ENCODE data around the gene CCDC33.

Gene CCDC33

DNA sequence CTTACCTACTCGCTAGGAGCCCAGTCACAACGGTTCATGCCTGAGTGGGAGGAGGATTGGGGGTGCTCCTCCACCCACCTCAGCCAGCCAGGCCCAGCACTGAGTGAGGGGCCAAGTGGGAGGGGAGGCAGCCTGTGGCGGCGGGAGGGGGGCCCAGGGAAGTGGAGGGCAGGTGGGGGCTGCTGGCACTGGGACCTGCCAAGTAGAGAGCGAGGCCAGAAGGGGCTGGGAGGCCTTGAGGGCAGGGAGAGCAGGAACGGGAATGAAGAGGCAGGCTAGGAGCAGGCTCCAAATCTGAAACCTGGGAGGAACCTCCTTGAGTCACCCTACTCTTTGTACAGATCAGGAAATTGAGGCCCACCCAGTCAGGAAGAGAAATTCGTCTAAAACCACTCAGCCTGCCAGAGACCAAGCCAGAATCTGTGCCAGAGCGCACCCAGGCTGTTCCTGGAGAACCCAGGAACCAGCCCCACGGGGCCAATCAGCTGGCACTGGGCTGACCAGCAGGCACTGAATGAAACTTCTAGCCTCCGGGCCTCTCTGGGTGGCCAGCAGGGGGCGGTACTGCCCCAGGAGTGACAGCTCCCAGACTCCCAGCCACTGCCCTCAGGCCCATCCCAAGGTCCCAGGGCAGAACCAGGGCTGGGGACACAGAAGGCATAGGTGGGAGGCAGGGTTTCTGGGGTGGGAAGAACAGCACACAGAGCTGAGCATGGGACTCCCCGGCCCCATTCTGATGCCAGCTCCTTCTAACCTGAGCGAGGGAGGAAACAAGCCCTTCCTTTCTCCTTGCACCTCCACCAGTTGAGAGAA is 146.1 kb downstream of the CCDC33 start:
- peaks cover 0 to 5% (median 2%) of the 10 kb centered on the region in 5 donors for H3K27me3 ChIP-seq (ENCODE audit: control insufficient read depth in 5 of 5, insufficient read depth in 4 of 5, low read length in 5 of 5)
- H3K36me3 ChIP-seq (ENCODE audit: control insufficient read depth in 5 of 5, insufficient read depth in 5 of 5, low read length in 5 of 5): no peaks in the 10 kb centered on the region
- no peaks in the 10 kb centered on the region for H3K9me3 ChIP-seq (ENCODE audit: control insufficient read depth in 5 of 5, low read length in 5 of 5)
- H3K9ac ChIP-seq (ENCODE audit: low read length in 5 of 5): no peak overlapping the region
- H3K4me3 ChIP-seq (ENCODE audit: low read depth in 1 of 5, low read length in 5 of 5): no peak overlapping the region
- peaks cover 0 to 30% (median 18%) of the 10 kb centered on the region in 5 donors for H3K4me1 ChIP-seq (ENCODE audit: control insufficient read depth in 5 of 5, insufficient read depth in 5 of 5, low read length in 5 of 5)
- no peak overlapping the region for H3K27ac ChIP-seq (ENCODE audit: low read depth, low read length)

DNA sequence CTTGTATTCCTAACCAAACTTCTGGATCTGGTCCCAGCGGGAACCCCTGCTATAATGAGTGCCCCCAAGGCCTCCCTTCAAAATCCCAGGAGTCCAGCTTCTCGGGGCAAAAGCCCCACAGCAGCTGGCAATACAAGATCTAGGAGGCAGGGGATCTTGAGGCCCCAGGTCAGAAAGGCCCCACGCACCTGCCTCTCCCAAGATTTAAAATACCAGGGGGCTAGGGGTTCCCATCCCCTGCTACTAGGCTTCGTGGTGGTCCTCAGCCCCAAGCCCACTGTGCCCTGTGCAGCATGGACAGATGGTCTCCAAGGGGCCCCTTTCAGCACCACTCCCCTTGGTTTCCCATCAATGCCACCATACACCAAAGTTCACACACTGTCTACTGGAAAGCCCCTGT is 147.2 kb downstream of the CCDC33 start:
- H3K4me3 ChIP-seq (ENCODE audit: low read depth in 1 of 5, low read length in 5 of 5): no peak overlapping the region
- no peak overlapping the region for H3K27ac ChIP-seq (ENCODE audit: low read depth, low read length)
- H3K27me3 ChIP-seq (ENCODE audit: control insufficient read depth in 5 of 5, insufficient read depth in 4 of 5, low read length in 5 of 5): peaks cover 0 to 6% (median 5%) of the 10 kb centered on the region in 5 donors
- no peaks in the 10 kb centered on the region for H3K36me3 ChIP-seq (ENCODE audit: control insufficient read depth in 5 of 5, insufficient read depth in 5 of 5, low read length in 5 of 5)
- no peak overlapping the region for H3K9ac ChIP-seq (ENCODE audit: low read length in 5 of 5)
- H3K9me3 ChIP-seq (ENCODE audit: control insufficient read depth in 5 of 5, low read length in 5 of 5): no peaks in the 10 kb centered on the region
- H3K4me1 ChIP-seq (ENCODE audit: control insufficient read depth in 5 of 5, insufficient read depth in 5 of 5, low read length in 5 of 5): peaks cover 0 to 30% (median 18%) of the 10 kb centered on the region in 5 donors

DNA sequence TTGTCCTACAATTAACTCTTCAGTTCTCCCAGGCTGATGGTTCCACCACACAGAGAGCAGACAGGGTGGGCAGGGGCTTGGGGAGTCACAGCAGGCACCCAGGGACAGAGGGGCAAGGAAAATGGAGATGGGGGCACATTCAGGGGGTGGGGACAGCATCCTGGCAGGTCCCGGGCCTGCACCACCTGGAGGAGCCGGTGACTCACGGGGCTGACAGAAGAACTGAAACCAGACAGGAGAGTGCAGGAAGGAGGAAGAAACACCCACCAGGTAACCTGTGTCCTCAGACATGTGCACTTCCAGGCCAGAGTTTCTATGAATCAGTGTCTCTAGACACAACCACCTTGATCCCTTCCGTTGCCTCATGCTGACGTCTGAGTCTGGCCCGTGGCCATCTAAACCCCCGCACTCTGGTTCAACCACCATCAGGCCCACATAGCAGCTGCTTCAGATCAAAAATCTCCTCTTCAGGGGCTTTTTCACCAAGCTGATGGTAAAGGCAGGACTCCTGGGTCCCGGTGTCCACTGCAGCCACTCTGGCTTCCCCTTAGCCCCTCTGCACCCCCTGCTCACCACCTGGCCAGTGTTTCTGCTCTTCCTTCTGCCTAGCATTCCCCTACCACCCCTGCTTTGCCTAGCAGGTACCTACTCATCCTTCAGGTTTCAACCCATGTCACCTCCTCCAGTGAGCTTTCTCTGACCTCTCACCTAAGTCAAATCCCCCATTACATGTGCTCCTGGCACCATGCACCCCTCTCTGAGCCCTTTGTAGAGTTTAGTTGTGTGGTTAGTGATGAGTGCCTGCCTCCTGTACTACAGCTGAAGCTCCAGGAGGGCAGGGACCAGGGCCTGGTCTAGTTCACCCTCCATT is 147.8 kb downstream of the CCDC33 start:
- Histone ChIP-seq H3K27me3 (ENCODE audit: control insufficient read depth in 5 of 5, insufficient read depth in 4 of 5, low read length in 5 of 5) (peaks cover 4 to 6% (median 5%) of the 10 kb centered on the region in 5 donors), H3K27ac (ENCODE audit: low read depth, low read length) (no peak overlapping the region), H3K4me1 (ENCODE audit: control insufficient read depth in 5 of 5, insufficient read depth in 5 of 5, low read length in 5 of 5) (peaks cover 0 to 28% (median 18%) of the 10 kb centered on the region in 5 donors), H3K9ac (ENCODE audit: low read length in 5 of 5) (no peak overlapping the region), H3K36me3 (ENCODE audit: control insufficient read depth in 5 of 5, insufficient read depth in 5 of 5, low read length in 5 of 5) (no peaks in the 10 kb centered on the region), H3K9me3 (ENCODE audit: control insufficient read depth in 5 of 5, low read length in 5 of 5) (no peaks in the 10 kb centered on the region), H3K4me3 (ENCODE audit: low read depth in 1 of 5, low read length in 5 of 5) (no peak overlapping the region)

DNA sequence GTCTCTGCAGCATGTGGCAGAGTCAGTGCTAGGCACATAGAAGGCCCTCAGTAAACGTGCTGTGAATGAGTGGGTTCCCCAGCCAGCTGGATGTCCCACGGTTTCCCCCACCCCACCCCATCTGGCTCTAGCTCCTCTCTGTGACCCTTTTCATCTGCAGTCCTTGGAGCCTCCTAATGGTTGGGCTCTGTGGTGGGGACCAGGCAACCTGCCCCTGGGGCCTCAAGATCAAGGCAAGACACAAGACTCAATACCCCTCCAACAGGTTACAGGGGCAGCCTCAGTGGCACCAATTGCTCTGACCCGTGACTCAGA is 148.4 kb downstream of the CCDC33 start:
- peaks cover 0 to 28% (median 18%) of the 10 kb centered on the region in 5 donors for H3K4me1 ChIP-seq (ENCODE audit: control insufficient read depth in 5 of 5, insufficient read depth in 5 of 5, low read length in 5 of 5)
- no peak overlapping the region for H3K9ac ChIP-seq (ENCODE audit: low read length in 5 of 5)
- no peaks in the 10 kb centered on the region for H3K9me3 ChIP-seq (ENCODE audit: control insufficient read depth in 5 of 5, low read length in 5 of 5)
- H3K27me3 ChIP-seq (ENCODE audit: control insufficient read depth in 5 of 5, insufficient read depth in 4 of 5, low read length in 5 of 5): peaks cover 4 to 6% (median 5%) of the 10 kb centered on the region in 5 donors
- no peak overlapping the region for H3K27ac ChIP-seq (ENCODE audit: low read depth, low read length)
- no peaks in the 10 kb centered on the region for H3K36me3 ChIP-seq (ENCODE audit: control insufficient read depth in 5 of 5, insufficient read depth in 5 of 5, low read length in 5 of 5)
- no peak overlapping the region for H3K4me3 ChIP-seq (ENCODE audit: low read depth in 1 of 5, low read length in 5 of 5)

DNA sequence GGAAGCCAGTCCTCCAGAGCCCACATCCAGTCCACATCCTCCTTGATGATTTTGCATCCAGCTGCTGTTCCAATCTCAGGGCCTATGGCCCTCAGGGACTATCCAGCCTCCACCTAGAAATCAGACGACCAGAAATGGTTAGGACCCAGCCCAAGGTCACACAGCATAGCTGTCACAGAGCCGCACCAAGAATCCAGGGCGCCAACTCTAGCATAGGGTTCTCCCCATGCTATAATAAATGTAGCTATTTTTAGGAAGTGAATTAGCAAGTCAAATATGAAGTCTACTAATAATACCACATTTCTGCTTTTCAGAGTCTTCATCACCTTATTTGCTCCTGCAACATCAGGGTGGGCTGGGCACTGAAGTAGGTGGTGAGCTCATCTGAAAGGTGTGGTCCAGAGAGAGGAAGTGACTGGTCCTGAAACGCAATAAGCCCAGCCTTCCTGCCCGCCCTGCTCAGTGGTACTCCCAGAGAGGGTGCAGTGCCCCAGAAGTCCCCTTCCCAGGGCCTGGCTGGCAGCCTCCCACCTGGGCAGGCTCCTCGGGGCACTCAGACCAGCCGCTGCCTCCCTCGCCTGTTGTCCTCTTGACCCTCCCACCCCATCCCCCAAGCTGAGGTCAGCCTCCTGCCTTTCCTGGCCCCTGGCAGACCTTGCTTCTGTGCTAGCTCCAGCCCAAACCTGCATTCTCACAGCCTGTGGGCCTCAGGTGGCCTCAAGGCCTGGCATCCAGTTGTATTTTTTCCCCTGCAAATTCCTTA is 148.9 kb downstream of the CCDC33 start:
- Histone ChIP-seq H3K27ac (ENCODE audit: low read depth, low read length) (no peak overlapping the region), H3K27me3 (ENCODE audit: control insufficient read depth in 5 of 5, insufficient read depth in 4 of 5, low read length in 5 of 5) (peaks cover 4 to 6% (median 5%) of the 10 kb centered on the region in 5 donors), H3K9me3 (ENCODE audit: control insufficient read depth in 5 of 5, low read length in 5 of 5) (no peaks in the 10 kb centered on the region), H3K9ac (ENCODE audit: low read length in 5 of 5) (peak overlapping the region in 1 of 5 donors; percentile 35), H3K36me3 (ENCODE audit: control insufficient read depth in 5 of 5, insufficient read depth in 5 of 5, low read length in 5 of 5) (no peaks in the 10 kb centered on the region), H3K4me3 (ENCODE audit: low read depth in 1 of 5, low read length in 5 of 5) (no peak overlapping the region), H3K4me1 (ENCODE audit: control insufficient read depth in 5 of 5, insufficient read depth in 5 of 5, low read length in 5 of 5) (peaks cover 0 to 28% (median 18%) of the 10 kb centered on the region in 5 donors)

DNA sequence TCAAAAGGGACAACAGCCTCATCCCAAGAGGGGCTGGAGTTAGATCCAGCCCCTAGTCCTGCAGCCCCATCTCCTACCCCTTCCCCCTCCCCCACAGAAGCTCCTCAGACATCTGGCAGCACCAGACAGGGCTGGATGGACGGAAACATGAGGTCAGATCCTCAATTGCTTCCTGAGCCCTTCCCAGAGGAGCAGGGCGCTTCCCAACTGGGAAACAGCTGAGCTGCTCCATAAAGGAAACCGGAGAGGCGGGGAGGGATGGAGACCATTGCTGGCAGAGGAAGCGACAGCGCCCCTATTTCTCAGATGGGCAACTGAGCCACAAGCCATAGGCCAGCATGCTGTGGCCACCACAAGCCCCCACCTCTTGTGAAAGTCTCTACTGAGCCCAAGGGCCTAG is 149.6 kb downstream of the CCDC33 start:
- H3K9me3 ChIP-seq (ENCODE audit: control insufficient read depth in 5 of 5, low read length in 5 of 5): no peaks in the 10 kb centered on the region
- H3K9ac ChIP-seq (ENCODE audit: low read length in 5 of 5): no peak overlapping the region
- H3K36me3 ChIP-seq (ENCODE audit: control insufficient read depth in 5 of 5, insufficient read depth in 5 of 5, low read length in 5 of 5): no peaks in the 10 kb centered on the region
- H3K4me1 ChIP-seq (ENCODE audit: control insufficient read depth in 5 of 5, insufficient read depth in 5 of 5, low read length in 5 of 5): peaks cover 0 to 28% (median 18%) of the 10 kb centered on the region in 5 donors
- H3K27me3 ChIP-seq (ENCODE audit: control insufficient read depth in 5 of 5, insufficient read depth in 4 of 5, low read length in 5 of 5): peaks cover 2 to 5% (median 5%) of the 10 kb centered on the region in 5 donors
- no peak overlapping the region for H3K27ac ChIP-seq (ENCODE audit: low read depth, low read length)
- H3K4me3 ChIP-seq (ENCODE audit: low read depth in 1 of 5, low read length in 5 of 5): no peak overlapping the region

All from subcutaneous abdominal adipose tissue (tissue), 5 donors.